ENCODE data around the gene MYLK. TPM values are rescaled to one million over a fixed set of nuclear protein-coding genes. Genes with fewer than 3 reads are reported as not detected.

Gene MYLK
- total and polyA plus RNA-seq, 10 of the 15 experiments (the other 5 are each of a cell fraction or from before 2014, with no cell fraction given) = 0.04 to 1.6 (median 0.42) TPM; not detected in 1

DNA sequence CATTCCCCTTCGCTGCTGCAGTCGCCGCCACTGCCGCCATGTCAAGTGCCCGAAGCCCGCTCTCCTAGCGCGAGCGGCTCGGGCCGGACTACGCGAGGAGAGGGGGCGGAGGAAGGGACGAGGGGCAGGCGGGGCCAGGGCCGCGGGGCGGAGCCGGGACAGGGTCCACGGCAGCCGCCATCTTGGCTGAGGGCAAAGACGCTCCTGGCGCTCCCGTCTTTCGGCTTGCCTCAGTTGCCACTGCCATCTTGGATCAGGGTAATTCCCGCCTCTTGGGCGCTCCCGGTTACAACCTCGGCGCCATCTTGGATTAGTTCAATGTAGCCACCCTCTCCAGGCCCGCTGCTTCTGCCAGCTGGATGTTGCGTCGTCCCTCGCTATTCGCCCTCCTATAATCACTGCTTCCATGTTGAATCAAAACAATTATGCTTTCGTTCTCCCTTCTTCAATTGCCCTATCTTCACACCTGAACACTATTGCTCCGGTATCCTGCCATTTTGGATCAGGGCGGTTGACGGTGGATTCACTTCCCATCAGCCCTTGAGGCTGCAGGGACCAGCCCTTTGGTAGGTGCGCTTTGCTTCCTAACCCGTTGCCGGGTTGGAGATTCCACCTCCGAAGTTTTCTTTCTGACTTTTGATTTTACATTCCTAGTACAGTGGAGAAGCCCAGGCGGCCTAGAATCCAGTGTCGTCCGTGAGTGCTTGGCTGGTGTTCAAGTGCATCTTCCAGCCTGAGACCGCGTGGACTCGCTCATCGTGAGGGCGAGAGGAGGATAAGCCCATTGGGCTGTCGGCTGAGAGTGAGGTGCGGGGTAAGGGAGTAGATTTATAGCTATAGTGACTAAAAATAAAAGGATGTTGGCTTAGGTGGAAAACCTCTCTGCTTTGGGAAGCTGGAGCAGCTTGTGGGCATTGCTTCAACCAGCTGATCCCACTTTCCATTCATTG, 298.9 kb downstream of the MYLK start, which contains the start of gene HACD2 (continued):
- TF ChIP-seq, protein P1, sequence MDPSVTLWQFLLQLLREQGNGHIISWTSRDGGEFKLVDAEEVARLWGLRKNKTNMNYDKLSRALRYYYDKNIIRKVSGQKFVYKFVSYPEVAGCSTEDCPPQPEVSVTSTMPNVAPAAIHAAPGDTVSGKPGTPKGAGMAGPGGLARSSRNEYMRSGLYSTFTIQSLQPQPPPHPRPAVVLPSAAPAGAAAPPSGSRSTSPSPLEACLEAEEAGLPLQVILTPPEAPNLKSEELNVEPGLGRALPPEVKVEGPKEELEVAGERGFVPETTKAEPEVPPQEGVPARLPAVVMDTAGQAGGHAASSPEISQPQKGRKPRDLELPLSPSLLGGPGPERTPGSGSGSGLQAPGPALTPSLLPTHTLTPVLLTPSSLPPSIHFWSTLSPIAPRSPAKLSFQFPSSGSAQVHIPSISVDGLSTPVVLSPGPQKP (IDR thresholded peaks at IDR 0.05; ENCODE audit: low read depth, low read length) = peak; percentile 38; the same call in 1 of the 2 replicates
- TF ChIP-seq RELA (IDR thresholded peaks at IDR 0.05; ENCODE audit: borderline replicate concordance, partially characterized antibody) (peak; percentile 63), EZH2 (IDR thresholded peaks at IDR 0.05; ENCODE audit: borderline replicate concordance, control insufficient read depth, low read depth, low read length) (no peak), MAX (IDR thresholded peaks at IDR 0.05; ENCODE audit: low read depth, low read length) (peak; percentile 47), RAD51 (IDR thresholded peaks at IDR 0.05) (peak; percentile 52; the same call in 1 of the 2 replicates), NFYA (IDR thresholded peaks at IDR 0.05; ENCODE audit: borderline replicate concordance, low read depth, low read length) (no peak), ATF7 (IDR thresholded peaks at IDR 0.05; ENCODE audit: low read depth) (peak; percentile 90), ZNF24 (IDR thresholded peaks at IDR 0.05) (no peak), CEBPZ (IDR thresholded peaks at IDR 0.05; ENCODE audit: low read depth, low read length) (no peak), BCLAF1 (IDR thresholded peaks at IDR 0.05) (peak; percentile 67; the same call in 1 of the 2 replicates), SMAD1 (IDR thresholded peaks at IDR 0.05; ENCODE audit: low read depth, partially characterized antibody) (no peak), ZSCAN29 (IDR thresholded peaks at IDR 0.05) (0 out of 2 replicates have a peak, but pooled peaks have one; percentile 24)
- TF ChIP-seq, protein P2, sequence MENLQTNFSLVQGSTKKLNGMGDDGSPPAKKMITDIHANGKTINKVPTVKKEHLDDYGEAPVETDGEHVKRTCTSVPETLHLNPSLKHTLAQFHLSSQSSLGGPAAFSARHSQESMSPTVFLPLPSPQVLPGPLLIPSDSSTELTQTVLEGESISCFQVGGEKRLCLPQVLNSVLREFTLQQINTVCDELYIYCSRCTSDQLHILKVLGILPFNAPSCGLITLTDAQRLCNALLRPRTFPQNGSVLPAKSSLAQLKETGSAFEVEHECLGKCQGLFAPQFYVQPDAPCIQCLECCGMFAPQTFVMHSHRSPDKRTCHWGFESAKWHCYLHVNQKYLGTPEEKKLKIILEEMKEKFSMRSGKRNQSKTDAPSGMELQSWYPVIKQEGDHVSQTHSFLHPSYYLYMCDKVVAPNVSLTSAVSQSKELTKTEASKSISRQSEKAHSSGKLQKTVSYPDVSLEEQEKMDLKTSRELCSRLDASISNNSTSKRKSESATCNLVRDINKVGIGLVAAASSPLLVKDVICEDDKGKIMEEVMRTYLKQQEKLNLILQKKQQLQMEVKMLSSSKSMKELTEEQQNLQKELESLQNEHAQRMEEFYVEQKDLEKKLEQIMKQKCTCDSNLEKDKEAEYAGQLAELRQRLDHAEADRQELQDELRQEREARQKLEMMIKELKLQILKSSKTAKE (IDR thresholded peaks at IDR 0.05; ENCODE audit: low read depth, poor library complexity, severe bottlenecking) = peak; percentile 28
